ENCODE data around the gene MARK1. TPM values are rescaled to one million over a fixed set of nuclear protein-coding genes. Genes with fewer than 3 reads are reported as not detected.

MARK1 gene
- total and polyA plus RNA-seq, 7 donors = 0.81 to 5.4 (median 2.6) TPM

DNA sequence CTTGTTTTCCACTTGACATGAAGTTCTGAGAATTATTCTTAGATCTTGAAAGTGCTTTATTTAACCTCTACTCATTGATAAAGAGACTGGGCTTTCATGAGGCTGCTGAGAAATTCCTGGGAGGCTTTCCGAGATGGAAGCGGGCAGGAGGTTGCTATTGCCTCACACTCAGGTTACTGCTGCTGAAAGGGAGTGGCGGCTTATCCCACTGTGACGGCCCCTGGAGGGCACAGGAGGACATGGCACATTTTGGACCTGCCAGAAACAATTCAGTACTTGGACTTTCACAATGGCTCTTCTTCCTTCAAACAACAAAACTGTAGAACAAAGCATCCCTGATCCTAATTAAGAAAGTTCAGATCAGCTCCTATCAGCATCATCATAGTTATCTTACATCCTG lies 16.2 kb upstream of the MARK1 start:
- intact Hi-C loops (cut with DNase I) = no loop called here
- DNase-seq = no peak
- Histone ChIP-seq H3K4me1 (no peaks in the 10 kb centered on the region), H3K27me3 (ENCODE audit: insufficient read depth in 3 of 3, low read length in 2 of 3) (peaks cover 0 to 3% (median 0%) of the 10 kb centered on the region in 3 donors), H3K27ac (no peak overlapping the region), H3K36me3 (ENCODE audit: insufficient read depth in 1 of 2, low read depth in 1 of 2) (no peaks in the 10 kb centered on the region), H3K9me3 (no peaks in the 10 kb centered on the region), H3K4me3 (no peak overlapping the region)
- 32 to 51% (median 38%) methylated on average over 4 of the region's 4 CpGs for WGBS, 3 donors
- no peak for ATAC-seq
- no peak for TF ChIP-seq CTCF (IDR thresholded peaks at IDR 0.05)

DNA sequence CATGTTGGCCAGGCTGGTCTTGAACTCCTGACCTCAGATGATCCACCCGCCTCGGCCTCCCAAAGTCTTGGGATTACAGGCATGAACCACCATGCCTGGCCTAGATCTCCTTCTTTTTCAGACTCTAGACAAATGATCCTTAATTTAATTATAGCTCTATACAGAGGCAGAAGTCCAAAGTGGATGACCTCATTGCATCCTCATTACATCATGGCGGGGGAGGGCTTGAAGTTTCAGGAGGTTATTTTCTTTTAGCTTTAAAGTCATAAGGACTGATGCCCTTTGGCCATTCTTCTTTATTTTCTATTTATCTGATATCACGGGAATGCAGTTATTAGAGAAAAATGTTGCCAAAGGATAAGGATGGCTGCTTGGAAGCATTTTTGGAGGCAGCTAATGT lies 14.1 kb upstream of the MARK1 start:
- ATAC-seq = no peak
- Histone ChIP-seq H3K36me3 (ENCODE audit: insufficient read depth in 1 of 2, low read depth in 1 of 2) (no peaks in the 10 kb centered on the region), H3K4me1 (no peaks in the 10 kb centered on the region), H3K27me3 (ENCODE audit: insufficient read depth in 3 of 3, low read length in 2 of 3) (peaks cover 0 to 3% (median 0%) of the 10 kb centered on the region in 3 donors), H3K4me3 (no peak overlapping the region), H3K9me3 (no peaks in the 10 kb centered on the region), H3K27ac (no peak overlapping the region)
- TF ChIP-seq CTCF (IDR thresholded peaks at IDR 0.05) = no peak
- 76 to 82% (median 82%) methylated on average over 4 of the region's 4 CpGs for WGBS, 3 donors
- no peak for DNase-seq
- intact Hi-C loops (cut with DNase I) = no loop called here

DNA sequence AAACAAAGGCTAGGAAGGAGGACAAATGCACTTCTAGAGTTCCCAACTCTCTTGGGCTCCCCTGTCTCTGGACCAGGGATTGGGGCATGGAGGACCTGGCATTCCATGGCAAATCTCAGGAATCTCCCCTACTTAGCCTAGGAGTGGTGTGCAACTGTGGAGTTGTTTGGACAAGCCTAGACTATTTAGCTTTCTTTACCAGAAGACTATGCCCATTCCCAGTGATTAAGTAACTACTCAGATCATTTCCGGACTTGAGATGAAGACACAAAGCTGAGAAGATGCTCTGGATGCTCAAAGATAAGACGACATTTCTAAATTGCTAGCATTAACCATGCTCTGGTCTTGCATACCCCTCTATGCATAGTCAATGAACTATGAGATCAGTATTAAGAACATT lies 13.7 kb upstream of the MARK1 start:
- Histone ChIP-seq H3K4me3 (no peak overlapping the region), H3K36me3 (ENCODE audit: insufficient read depth in 1 of 2, low read depth in 1 of 2) (no peaks in the 10 kb centered on the region), H3K9me3 (no peaks in the 10 kb centered on the region), H3K27me3 (ENCODE audit: insufficient read depth in 3 of 3, low read length in 2 of 3) (peaks cover 0 to 3% (median 0%) of the 10 kb centered on the region in 3 donors), H3K27ac (no peak overlapping the region), H3K4me1 (no peaks in the 10 kb centered on the region)
- intact Hi-C loops (cut with DNase I) = no loop called here
- TF ChIP-seq CTCF (IDR thresholded peaks at IDR 0.05) = no peak
- ATAC-seq (no peak), DNase-seq (no peak)
- 93 to 100% (median 98%) methylated on average over 2 of the region's 2 CpGs for WGBS, 3 donors

DNA sequence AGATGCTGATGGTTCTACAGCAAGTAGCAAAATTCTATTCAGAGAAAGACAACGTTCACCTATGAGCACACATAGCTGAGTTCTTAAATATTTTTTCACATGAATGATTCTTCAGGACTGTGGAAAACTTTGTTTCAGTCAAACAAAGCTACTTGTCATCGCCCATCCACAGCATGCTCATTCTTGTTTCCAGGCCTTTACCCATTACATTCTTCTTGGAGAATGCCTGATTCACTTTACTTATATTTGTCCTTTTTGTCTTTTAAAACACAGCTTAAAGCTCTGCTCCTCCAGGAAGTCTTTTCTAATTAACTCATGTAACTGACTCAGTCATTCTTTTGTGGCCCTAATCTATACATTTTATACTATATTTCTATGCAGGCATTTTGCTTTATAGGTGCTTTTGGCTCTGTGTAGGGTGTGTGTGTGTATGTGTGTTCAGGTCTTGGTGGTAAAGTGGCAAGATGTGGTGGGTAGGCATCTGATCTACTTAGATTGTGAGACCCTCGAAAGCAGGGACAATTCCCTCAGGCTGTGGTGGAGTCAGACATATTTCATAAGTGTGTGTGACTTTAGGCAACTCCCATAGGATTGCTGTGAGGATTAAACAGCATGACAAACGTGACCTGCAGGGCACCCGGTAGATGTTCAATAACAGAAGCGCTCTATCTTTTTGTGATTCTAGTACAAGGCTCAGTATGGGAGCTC lies 11.8 kb upstream of the MARK1 start:
- intact Hi-C loops (cut with DNase I) = no loop called here
- Histone ChIP-seq H3K27me3 (ENCODE audit: insufficient read depth in 3 of 3, low read length in 2 of 3) (no peaks in the 10 kb centered on the region), H3K4me3 (no peak overlapping the region), H3K9me3 (no peaks in the 10 kb centered on the region), H3K36me3 (ENCODE audit: insufficient read depth in 1 of 2, low read depth in 1 of 2) (no peaks in the 10 kb centered on the region), H3K27ac (no peak overlapping the region), H3K4me1 (no peaks in the 10 kb centered on the region)
- no peak for TF ChIP-seq CTCF (IDR thresholded peaks at IDR 0.05)
- DNase-seq (no peak), ATAC-seq (no peak)
- WGBS, 3 donors = 72 to 76% (median 74%) methylated on average over 6 of the region's 6 CpGs

GRCh38 chr1:220516722-220517042 lies 11.3 kb upstream of the MARK1 start:
- TF ChIP-seq CTCF (IDR thresholded peaks at IDR 0.05) = no peak
- no peak for ATAC-seq
- no peaks in the 10 kb centered on the region for H3K4me1 ChIP-seq
- no peaks in the 10 kb centered on the region for H3K9me3 ChIP-seq
- no peak overlapping the region for H3K27ac ChIP-seq
- no peaks in the 10 kb centered on the region for H3K27me3 ChIP-seq (ENCODE audit: insufficient read depth in 3 of 3, low read length in 2 of 3)
- H3K4me3 ChIP-seq = no peak overlapping the region
- DNase-seq = no peak
- 74 to 84% (median 79%) methylated on average over 2 of the region's 2 CpGs for WGBS, 3 donors
- intact Hi-C loops (cut with DNase I) = no loop called here
- H3K36me3 ChIP-seq (ENCODE audit: insufficient read depth in 1 of 2, low read depth in 1 of 2) = no peaks in the 10 kb centered on the region

All from psoas muscle (tissue), 8 donors.